ENCODE data around the gene PPIL6. TPM values are rescaled to one million over a fixed set of nuclear protein-coding genes. Genes with fewer than 3 reads are reported as not detected.

The PPIL6 gene
- total RNA-seq, 1 experiment from 2014 or later: 1.6 TPM

Other genes with a start within 250 kb of the PPIL6 start
- gene CD164, start 58.2 kb downstream of the PPIL6 start, total RNA-seq (2014; rRNA removed): 255 and 329 TPM in 2 replicates
- 6.5 and 9.2 TPM in 2 replicates for gene SMPD2, start 96 bp upstream of the PPIL6 start, total RNA-seq (2014; rRNA removed)
- 147 and 151 TPM in 2 replicates for gene MICAL1, start 15.1 kb upstream of the PPIL6 start, total RNA-seq (2014; rRNA removed)
- gene ZBTB24, start 42.6 kb upstream of the PPIL6 start, total RNA-seq (2014; rRNA removed): 8.8 and 11.0 TPM in 2 replicates

Data from LHCN-M2 (cell line).